DND-41 (cell line): ENCODE data around the gene CD22.

Source experiments
- ATAC-seq: fragments of 200-7000 bp; cut with Tn5 transposase; 3 replicates; pipeline ENCODE4 v1.9.1; 2021; ENCODE audit warnings: low read depth; ENCODE audit not compliant: insufficient read depth
- DNase-seq: peaks from one replicate; pipeline ENCODE4 v3.0.0-alpha.2; 2020
- H2AFZ ChIP-seq: 2 replicates; pipeline ENCODE4 v1.6.0; 2012; ENCODE audit warnings: low read depth, low read length
- H3K27ac ChIP-seq: 2 replicates; pipeline ENCODE4 v1.5.1; 2012; ENCODE audit warnings: low read length, inconsistent platforms
- H3K27me3 ChIP-seq: fragments of 200-600 bp; sonication (generic); 2 replicates; pipeline ENCODE4 v1.6.0; 2012; ENCODE audit warnings: low read length, mild to moderate bottlenecking, inconsistent platforms; ENCODE audit not compliant: insufficient read depth, poor library complexity
- H3K36me3 ChIP-seq: 2 replicates; pipeline ENCODE4 v1.5.1; 2012; ENCODE audit warnings: low read length, inconsistent platforms; ENCODE audit not compliant: insufficient read depth
- H3K4me1 ChIP-seq: 2 replicates; pipeline ENCODE4 v1.5.1; 2012; ENCODE audit warnings: mild to moderate bottlenecking, low read length; ENCODE audit not compliant: insufficient read depth
- H3K4me2 ChIP-seq: 2 replicates; pipeline ENCODE4 v1.6.0; 2012; ENCODE audit warnings: mild to moderate bottlenecking, moderate library complexity, low read length, inconsistent platforms; ENCODE audit not compliant: insufficient read depth
- H3K4me3 ChIP-seq, 2 experiments: fragments of 200-600 bp in 1 of 2; shearing (Covaris generic) in 1 of 2; 2 replicates each; pipeline ENCODE4 v1.5.1; 2012 to 2016; ENCODE audit warnings: inconsistent platforms in 2 of 2, low read length in 2 of 2, mild to moderate bottlenecking in 2 of 2, low read depth in 1 of 2, moderate library complexity in 1 of 2
- H3K79me2 ChIP-seq: 2 replicates; pipeline ENCODE4 v1.6.0; 2012; ENCODE audit warnings: low read length, inconsistent platforms; ENCODE audit not compliant: insufficient read depth
- H3K9ac ChIP-seq: 2 replicates; pipeline ENCODE4 v1.6.0; 2012; ENCODE audit warnings: low read depth, mild to moderate bottlenecking, inconsistent platforms, low read length, moderate library complexity
- H3K9me3 ChIP-seq: 2 replicates; pipeline ENCODE4 v1.5.1; 2012; ENCODE audit warnings: low read length, moderate library complexity, mild to moderate bottlenecking, inconsistent platforms; ENCODE audit not compliant: insufficient read depth, severe bottlenecking
- H4K20me1 ChIP-seq: 2 replicates; pipeline ENCODE4 v1.6.0; 2012; ENCODE audit warnings: low read length; ENCODE audit not compliant: insufficient read depth
- EZH2 ChIP-seq: IDR thresholded peaks from 3 replicates; pipeline ENCODE4 v1.6.1; 2012; ENCODE audit warnings: borderline replicate concordance, low read depth, mild to moderate bottlenecking, moderate library complexity, low read length, inconsistent platforms; ENCODE audit not compliant: severe bottlenecking
- TF ChIP-seq, protein P1 (sequence below): IDR thresholded peaks from 2 replicates; pipeline ENCODE4 v1.5.1; 2012; ENCODE audit warnings: borderline replicate concordance, low read length, moderate library complexity, mild to moderate bottlenecking; ENCODE audit not compliant: poor library complexity, severe bottlenecking; ENCODE audit errors: extremely low read depth

Gene CD22

GRCh38 chr19:35379992-35380391 is 51.0 kb downstream of the CD22 start:
- ATAC-seq, result no peak
- no peak overlapping the region for H3K4me2 ChIP-seq
- H3K9ac ChIP-seq, result no peak overlapping the region
- no peak for DNase-seq
- H3K27ac ChIP-seq, result no peak overlapping the region
- no peak overlapping the region for H3K4me3 ChIP-seq
- no peaks in the 10 kb centered on the region for H3K4me1 ChIP-seq
- no peak overlapping the region for H2AFZ ChIP-seq
- TF ChIP-seq, protein P1, sequence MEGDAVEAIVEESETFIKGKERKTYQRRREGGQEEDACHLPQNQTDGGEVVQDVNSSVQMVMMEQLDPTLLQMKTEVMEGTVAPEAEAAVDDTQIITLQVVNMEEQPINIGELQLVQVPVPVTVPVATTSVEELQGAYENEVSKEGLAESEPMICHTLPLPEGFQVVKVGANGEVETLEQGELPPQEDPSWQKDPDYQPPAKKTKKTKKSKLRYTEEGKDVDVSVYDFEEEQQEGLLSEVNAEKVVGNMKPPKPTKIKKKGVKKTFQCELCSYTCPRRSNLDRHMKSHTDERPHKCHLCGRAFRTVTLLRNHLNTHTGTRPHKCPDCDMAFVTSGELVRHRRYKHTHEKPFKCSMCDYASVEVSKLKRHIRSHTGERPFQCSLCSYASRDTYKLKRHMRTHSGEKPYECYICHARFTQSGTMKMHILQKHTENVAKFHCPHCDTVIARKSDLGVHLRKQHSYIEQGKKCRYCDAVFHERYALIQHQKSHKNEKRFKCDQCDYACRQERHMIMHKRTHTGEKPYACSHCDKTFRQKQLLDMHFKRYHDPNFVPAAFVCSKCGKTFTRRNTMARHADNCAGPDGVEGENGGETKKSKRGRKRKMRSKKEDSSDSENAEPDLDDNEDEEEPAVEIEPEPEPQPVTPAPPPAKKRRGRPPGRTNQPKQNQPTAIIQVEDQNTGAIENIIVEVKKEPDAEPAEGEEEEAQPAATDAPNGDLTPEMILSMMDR, result no peak
- TF ChIP-seq EZH2, result no peak
- peaks cover 3% of the 10 kb centered on the region for H3K27me3 ChIP-seq
- H3K79me2 ChIP-seq, result no peaks in the 10 kb centered on the region
- H3K9me3 ChIP-seq, result peaks cover 5% of the 10 kb centered on the region
- H3K36me3 ChIP-seq, result no peaks in the 10 kb centered on the region
- no peaks in the 10 kb centered on the region for H4K20me1 ChIP-seq

DNA sequence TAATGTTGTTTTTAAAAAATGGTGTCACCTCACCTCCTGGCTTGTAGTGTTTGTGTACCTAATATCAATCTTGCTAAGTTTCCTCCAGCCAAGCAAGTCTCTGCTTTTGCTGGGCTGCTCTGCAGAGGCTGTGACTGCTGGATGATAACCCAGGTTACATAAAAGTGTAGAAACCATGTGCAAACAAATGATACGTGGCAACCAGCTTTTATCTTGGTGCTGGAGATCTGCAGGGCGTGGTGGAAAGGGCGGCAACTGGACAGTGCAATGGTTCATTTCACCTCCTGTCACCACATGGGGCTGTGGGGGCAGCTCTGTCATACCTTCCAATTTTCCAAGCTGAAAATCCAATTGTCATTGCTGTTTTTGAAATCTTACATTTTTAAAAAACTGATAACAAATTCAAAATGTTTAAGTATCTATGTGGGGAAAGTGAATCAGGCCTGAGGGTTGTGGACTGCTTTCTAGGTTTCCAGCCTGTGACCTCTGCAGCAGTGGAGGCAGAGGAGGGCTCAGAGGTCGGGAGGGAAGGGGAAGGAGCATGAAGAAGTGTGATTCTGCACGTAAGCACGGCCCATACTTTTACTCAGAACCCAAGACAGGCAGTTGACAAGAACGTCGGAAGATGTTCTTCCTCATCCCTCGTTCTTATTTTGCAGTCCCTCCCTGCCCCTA is 51.6 kb downstream of the CD22 start:
- Histone ChIP-seq H3K27ac (no peak overlapping the region), H3K36me3 (no peaks in the 10 kb centered on the region), H4K20me1 (no peaks in the 10 kb centered on the region), H3K79me2 (no peaks in the 10 kb centered on the region), H3K4me2 (no peak overlapping the region), H3K27me3 (peaks cover 3% of the 10 kb centered on the region), H3K9me3 (peaks cover 8% of the 10 kb centered on the region), H2AFZ (no peak overlapping the region), H3K9ac (no peak overlapping the region), H3K4me3 (no peak overlapping the region), H3K4me1 (no peaks in the 10 kb centered on the region)
- no peak for TF ChIP-seq EZH2
- TF ChIP-seq, protein P1, result no peak
- DNase-seq (no peak), ATAC-seq (no peak)

DNA sequence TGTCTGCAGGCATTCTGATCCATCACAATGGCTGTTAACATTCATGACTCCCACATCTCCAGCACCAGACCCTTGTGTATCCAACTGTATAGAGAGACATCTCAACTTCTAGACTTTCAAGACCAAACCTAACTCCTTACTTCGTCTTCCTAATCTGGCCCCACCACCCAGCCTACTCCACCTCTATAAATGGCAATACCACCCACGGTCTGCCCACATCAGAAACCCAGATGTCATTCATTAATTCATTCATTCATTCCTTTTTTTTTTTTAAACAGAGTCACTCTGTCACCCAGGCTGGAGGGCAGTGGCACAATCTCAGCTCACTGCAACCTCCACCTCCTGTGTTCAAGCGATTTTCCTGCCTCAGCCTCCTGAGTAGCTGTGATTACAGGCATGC is 52.3 kb downstream of the CD22 start:
- DNase-seq (no peak), ATAC-seq (no peak)
- H3K4me2 ChIP-seq, result no peak overlapping the region
- no peak overlapping the region for H2AFZ ChIP-seq
- peaks cover 3% of the 10 kb centered on the region for H3K27me3 ChIP-seq
- no peaks in the 10 kb centered on the region for H3K79me2 ChIP-seq
- no peak overlapping the region for H3K4me3 ChIP-seq
- no peaks in the 10 kb centered on the region for H3K36me3 ChIP-seq
- no peaks in the 10 kb centered on the region for H4K20me1 ChIP-seq
- H3K4me1 ChIP-seq, result no peaks in the 10 kb centered on the region
- no peak overlapping the region for H3K27ac ChIP-seq
- H3K9ac ChIP-seq, result no peak overlapping the region
- TF ChIP-seq, protein P1, result no peak
- TF ChIP-seq EZH2, result no peak
- H3K9me3 ChIP-seq, result peaks cover 9% of the 10 kb centered on the region

GRCh38 chr19:35381926-35382325 is 52.9 kb downstream of the CD22 start:
- DNase-seq (no peak), ATAC-seq (no peak)
- no peaks in the 10 kb centered on the region for H3K36me3 ChIP-seq
- no peak overlapping the region for H3K27ac ChIP-seq
- H3K9ac ChIP-seq, result no peak overlapping the region
- peaks cover 3% of the 10 kb centered on the region for H3K27me3 ChIP-seq
- no peak for TF ChIP-seq EZH2
- TF ChIP-seq, protein P1, result no peak
- H3K79me2 ChIP-seq, result no peaks in the 10 kb centered on the region
- H4K20me1 ChIP-seq, result no peaks in the 10 kb centered on the region
- no peak overlapping the region for H3K4me3 ChIP-seq
- no peaks in the 10 kb centered on the region for H3K4me1 ChIP-seq
- H2AFZ ChIP-seq, result no peak overlapping the region
- H3K4me2 ChIP-seq, result no peak overlapping the region
- peaks cover 14% of the 10 kb centered on the region for H3K9me3 ChIP-seq
